Large intestine (tissue), 3 donors: ENCODE results near the gene COL6A3. TPM values are rescaled to one million over a fixed set of nuclear protein-coding genes. Genes with fewer than 3 reads are reported as not detected.

Experiments used
- DNase-seq, 2 donors: peaks; one replicate each; pipeline versions ENCODE4 v3.0.0 to v3.0.0-alpha.2; 2013
- H3K27ac ChIP-seq: one replicate; pipeline ENCODE4 v1.5.1; 2013; ENCODE audit warnings: low read length
- H3K27me3 ChIP-seq: 2 replicates; pipeline ENCODE4 v1.6.1; 2013; ENCODE audit warnings: low read length; ENCODE audit not compliant: control insufficient read depth, insufficient read depth
- H3K36me3 ChIP-seq: 2 replicates; pipeline ENCODE4 v1.6.1; 2013; ENCODE audit warnings: low read length; ENCODE audit not compliant: control insufficient read depth, insufficient read depth
- H3K4me1 ChIP-seq: one replicate; pipeline ENCODE4 v1.6.1; 2013; ENCODE audit warnings: low read length; ENCODE audit not compliant: control insufficient read depth, insufficient read depth
- H3K4me3 ChIP-seq: one replicate; pipeline ENCODE4 v1.5.1; 2013; ENCODE audit warnings: low read length
- H3K9me3 ChIP-seq: one replicate; pipeline ENCODE4 v1.6.1; 2013; ENCODE audit warnings: mild to moderate bottlenecking, low read depth, low read length, moderate library complexity; ENCODE audit not compliant: control insufficient read depth
- WGBS: methylation state at CpG from one replicate; pipeline ENCODE4 v1.1.5; 2013; ENCODE audit warnings: low lambda C conversion rate; ENCODE audit not compliant: insufficient coverage; 5-methylcytosine and 5-hydroxymethylcytosine counted together
- polyA plus RNA-seq: library from polyadenylated mRNA; unstranded; fragments of 120-200 nt; gene quantifications from one replicate; pipeline ENCODE4 v1.2.1, GENCODE V29; 2013

The COL6A3 gene
- polyA plus RNA-seq, 1 donor, result 127 TPM

GRCh38 chr2:237432484-237433092 is 18.6 kb upstream of the COL6A3 start:
- no peaks in the 10 kb centered on the region for H3K36me3 ChIP-seq
- DNase-seq, result no peak
- no peak overlapping the region for H3K27ac ChIP-seq
- no peak overlapping the region for H3K4me3 ChIP-seq
- no CpG with 5 or more reads among the region's 17 CpGs for WGBS
- H3K9me3 ChIP-seq, result no peaks in the 10 kb centered on the region
- H3K27me3 ChIP-seq, result peaks cover 31% of the 10 kb centered on the region
- H3K4me1 ChIP-seq, result no peaks in the 10 kb centered on the region

- Histone ChIP-seq H3K4me3 (no peak overlapping the region), H3K9me3 (no peaks in the 10 kb centered on the region)
These were observed 17.9 kb upstream of the COL6A3 start for GRCh38 chr2:237431837-237432236.

GRCh38 chr2:237431372-237431771 is 17.4 kb upstream of the COL6A3 start:
- no peak overlapping the region for H3K4me3 ChIP-seq
- H3K27me3 ChIP-seq, result peaks cover 32% of the 10 kb centered on the region
- no peaks in the 10 kb centered on the region for H3K36me3 ChIP-seq
- DNase-seq, result no peak
- H3K27ac ChIP-seq, result no peak overlapping the region
- H3K4me1 ChIP-seq, result no peaks in the 10 kb centered on the region
- no CpG with 5 or more reads among the region's 1 CpG for WGBS
- H3K9me3 ChIP-seq, result no peaks in the 10 kb centered on the region

More at GRCh38 chr2:237431837-237432236, 17.9 kb upstream of the COL6A3 start:
- no peak for DNase-seq
- Histone ChIP-seq H3K4me1 (no peaks in the 10 kb centered on the region), H3K36me3 (no peaks in the 10 kb centered on the region), H3K27me3 (peaks cover 32% of the 10 kb centered on the region), H3K27ac (no peak overlapping the region)
- 100% methylated on average over 1 of the region's 4 CpGs for WGBS

- no peak for DNase-seq
- Histone ChIP-seq H3K27me3 (peaks cover 32% of the 10 kb centered on the region), H3K27ac (no peak overlapping the region), H3K9me3 (no peaks in the 10 kb centered on the region), H3K36me3 (no peaks in the 10 kb centered on the region), H3K4me1 (no peaks in the 10 kb centered on the region), H3K4me3 (no peak overlapping the region)
- no CpG with 5 or more reads among the region's 1 CpG for WGBS
These were observed 16.9 kb upstream of the COL6A3 start for GRCh38 chr2:237430861-237431260.

GRCh38 chr2:237429753-237430152 is 15.8 kb upstream of the COL6A3 start:
- no CpG with 5 or more reads among the region's 3 CpGs for WGBS
- no peak for DNase-seq
- no peaks in the 10 kb centered on the region for H3K9me3 ChIP-seq
- H3K27me3 ChIP-seq, result peaks cover 27% of the 10 kb centered on the region
- no peak overlapping the region for H3K27ac ChIP-seq
- H3K4me3 ChIP-seq, result no peak overlapping the region
- H3K36me3 ChIP-seq, result no peaks in the 10 kb centered on the region
- H3K4me1 ChIP-seq, result peaks cover 3% of the 10 kb centered on the region

GRCh38 chr2:237427769-237428506 is 14.0 kb upstream of the COL6A3 start:
- DNase-seq, result no peak
- WGBS, result no CpG with 5 or more reads among the region's 5 CpGs

GRCh38 chr2:237426517-237426916 is 12.6 kb upstream of the COL6A3 start:
- H3K36me3 ChIP-seq, result no peaks in the 10 kb centered on the region
- H3K4me3 ChIP-seq, result no peak overlapping the region
- WGBS, result no CpG with 5 or more reads among the region's 1 CpG
- H3K9me3 ChIP-seq, result no peaks in the 10 kb centered on the region
- no peak overlapping the region for H3K27ac ChIP-seq
- peaks cover 7% of the 10 kb centered on the region for H3K4me1 ChIP-seq
- H3K27me3 ChIP-seq, result peaks cover 9% of the 10 kb centered on the region
- DNase-seq, result no peak

More at GRCh38 chr2:237427769-237428506, 14.0 kb upstream of the COL6A3 start:
- Histone ChIP-seq H3K27ac (no peak overlapping the region), H3K27me3 (peaks cover 14% of the 10 kb centered on the region), H3K4me1 (peaks cover 3% of the 10 kb centered on the region), H3K4me3 (no peak overlapping the region), H3K9me3 (no peaks in the 10 kb centered on the region), H3K36me3 (no peaks in the 10 kb centered on the region)

- Histone ChIP-seq H3K27ac (no peak overlapping the region), H3K9me3 (no peaks in the 10 kb centered on the region), H3K4me1 (peaks cover 10% of the 10 kb centered on the region), H3K27me3 (peaks cover 9% of the 10 kb centered on the region), H3K36me3 (no peaks in the 10 kb centered on the region), H3K4me3 (no peak overlapping the region)
- DNase-seq, result no peak
- WGBS, result 0% methylated on average over 1 of the region's 3 CpGs
These were observed 11.4 kb upstream of the COL6A3 start for GRCh38 chr2:237425320-237425719.

- Histone ChIP-seq H3K9me3 (no peaks in the 10 kb centered on the region), H3K4me3 (no peak overlapping the region), H3K36me3 (no peaks in the 10 kb centered on the region), H3K4me1 (peaks cover 10% of the 10 kb centered on the region), H3K27me3 (peaks cover 10% of the 10 kb centered on the region), H3K27ac (no peak overlapping the region)
- no peak for DNase-seq
- WGBS, result 78% methylated on average over 2 of the region's 2 CpGs
These were observed 10.6 kb upstream of the COL6A3 start for GRCh38 chr2:237424544-237424943.

GRCh38 chr2:237423891-237424290 is 9.9 kb upstream of the COL6A3 start:
- Histone ChIP-seq H3K4me1 (peaks cover 10% of the 10 kb centered on the region), H3K4me3 (no peak overlapping the region), H3K27me3 (peaks cover 11% of the 10 kb centered on the region), H3K9me3 (no peaks in the 10 kb centered on the region), H3K36me3 (no peaks in the 10 kb centered on the region), H3K27ac (no peak overlapping the region)
- WGBS, result 88% methylated on average over 2 of the region's 2 CpGs
- no peak for DNase-seq
